GM23338 (cell line): Measurements from ENCODE around the gene ENTREP3. TPM values are rescaled to one million over a fixed set of nuclear protein-coding genes. Genes with fewer than 3 reads are reported as not detected.

ENCODE experiments used
- ATAC-seq: fragments of 200-7000 bp; cut with Tn5 transposase; 3 replicates; pipeline ENCODE4 v1.9.1; 2020
- DNase-seq: peaks from one replicate; pipeline ENCODE4 v3.0.0-alpha.2; 2015; ENCODE audit warnings: low spot score
- H2AFZ ChIP-seq: fragments of 200-600 bp; sonication (generic); 2 replicates; pipeline ENCODE4 v1.8.0; 2016; ENCODE audit warnings: antibody characterized with exemption, mild to moderate bottlenecking, moderate library complexity
- H3F3A ChIP-seq: fragments of 200-600 bp; sonication (generic); replicated peaks from 2 replicates; pipeline ENCODE4 v1.8.0; 2017; ENCODE audit warnings: antibody characterized with exemption, mixed run types, low read depth
- H3K27ac ChIP-seq: fragments of 200-600 bp; sonication (generic); 2 replicates; pipeline ENCODE4 v1.6.1; 2016; ENCODE audit warnings: low read depth
- H3K27me3 ChIP-seq: fragments of 200-600 bp; sonication (generic); 2 replicates; pipeline ENCODE4 v1.8.0; 2016; ENCODE audit warnings: mild to moderate bottlenecking, mixed run types, moderate library complexity; ENCODE audit not compliant: insufficient read depth
- H3K36me3 ChIP-seq: fragments of 200-600 bp; sonication (generic); 2 replicates; pipeline ENCODE4 v1.8.0; 2016; ENCODE audit warnings: mild to moderate bottlenecking; ENCODE audit not compliant: insufficient read depth
- H3K4me1 ChIP-seq: fragments of 200-600 bp; sonication (generic); 2 replicates; pipeline ENCODE4 v1.8.0; 2016; ENCODE audit warnings: mild to moderate bottlenecking, moderate library complexity; ENCODE audit not compliant: insufficient read depth
- H3K4me2 ChIP-seq: fragments of 200-600 bp; sonication (generic); 2 replicates; pipeline ENCODE4 v1.7.1; 2017; ENCODE audit warnings: mixed run types
- H3K4me3 ChIP-seq: fragments of 200-600 bp; sonication (generic); 2 replicates; pipeline ENCODE4 v1.6.1; 2016; ENCODE audit warnings: mixed run types
- H3K79me2 ChIP-seq: fragments of 200-600 bp; sonication (generic); replicated peaks from 2 replicates; pipeline ENCODE4 v1.8.0; 2017; ENCODE audit warnings: mild to moderate bottlenecking; ENCODE audit not compliant: insufficient read depth
- H3K9me2 ChIP-seq: fragments of 200-600 bp; sonication (generic); 2 replicates; pipeline ENCODE4 v1.8.0; 2017; ENCODE audit not compliant: insufficient read depth
- H4K20me1 ChIP-seq: fragments of 200-600 bp; sonication (generic); replicated peaks from 2 replicates; pipeline ENCODE4 v1.8.0; 2017; ENCODE audit warnings: mild to moderate bottlenecking; ENCODE audit not compliant: insufficient read depth
- H3K27ac Mint-ChIP-seq: 2 replicates; pipeline ENCODE4 v1.8.0; 2020; ENCODE audit warnings: inconsistent platforms, mild to moderate bottlenecking, moderate library complexity, mixed read lengths
- H3K27me3 Mint-ChIP-seq: 3 replicates; pipeline ENCODE4 v1.8.0; 2022; ENCODE audit warnings: low read depth, mild to moderate bottlenecking, moderate library complexity, mixed read lengths, inconsistent platforms; ENCODE audit not compliant: insufficient read depth, poor library complexity
- H3K36me3 Mint-ChIP-seq: 3 replicates; pipeline ENCODE4 v1.8.0; 2021; ENCODE audit warnings: low read depth, mild to moderate bottlenecking, inconsistent platforms, moderate library complexity, mixed read lengths
- H3K4me1 Mint-ChIP-seq: 3 replicates; pipeline ENCODE4 v1.8.0; 2020; ENCODE audit warnings: mild to moderate bottlenecking, inconsistent platforms, mixed read lengths
- H3K4me3 Mint-ChIP-seq: 3 replicates; pipeline ENCODE4 v1.8.0; 2021; ENCODE audit warnings: moderate library complexity, mild to moderate bottlenecking, inconsistent platforms, mixed read lengths
- H3K9me3 Mint-ChIP-seq: 3 replicates; pipeline ENCODE4 v1.8.0; 2020; ENCODE audit warnings: moderate library complexity, mild to moderate bottlenecking, inconsistent platforms, mixed read lengths
- CREB1 ChIP-seq: fragments of 250-450 bp; sonication (Bioruptor Pico); IDR thresholded peaks from 2 replicates; pipeline ENCODE4 v1.5.0; 2020; ENCODE audit warnings: low read depth, mild to moderate bottlenecking, moderate library complexity
- EZH2 ChIP-seq: fragments of 200-600 bp; sonication (generic); IDR thresholded peaks from one replicate; pipeline ENCODE4 v1.8.0; 2017; ENCODE audit warnings: antibody characterized with exemption, mild to moderate bottlenecking, low read depth; ENCODE audit not compliant: unreplicated experiment
- EZH2phosphoT487 ChIP-seq: fragments of 200-600 bp; sonication (generic); IDR thresholded peaks from one replicate; pipeline ENCODE4 v1.8.1; 2018; ENCODE audit warnings: antibody characterized with exemption; ENCODE audit not compliant: unreplicated experiment
- NANOG ChIP-seq: IDR thresholded peaks from 2 replicates; pipeline ENCODE4 v1.6.1; 2016; ENCODE audit warnings: antibody characterized with exemption, borderline replicate concordance
- POLR2AphosphoS5 ChIP-seq: IDR thresholded peaks from 2 replicates; pipeline ENCODE4 v1.6.1; 2016; ENCODE audit warnings: antibody characterized with exemption, low read depth
- ZNF114 ChIP-seq: fragments of 250-450 bp; sonication (Bioruptor Pico); IDR thresholded peaks from 2 replicates; pipeline ENCODE4 v1.5.0; 2020; ENCODE audit warnings: mild to moderate bottlenecking, moderate library complexity
- ZNF331 ChIP-seq: fragments of 250-450 bp; sonication (Bioruptor Pico); IDR thresholded peaks from 2 replicates; pipeline ENCODE4 v1.5.0; 2020; ENCODE audit warnings: low read depth, mild to moderate bottlenecking, moderate library complexity
- polyA plus RNA-seq: library from polyadenylated mRNA; unstranded; fragments of >200 nt; fragmentation: Nextera tagmentation; extraction: Ambion mirVana; gene quantifications from 2 replicates; pipeline ENCODE4 v1.2.1, GENCODE V29; 2016
- total RNA-seq: library from RNA; depleted of rRNA; stranded (reverse); fragments of >200 nt; shearing (Covaris generic); gene quantifications from 2 replicates; pipeline ENCODE4 v1.2.3, GENCODE V29; 2014
- TF ChIP-seq, protein P1 (sequence below), 2 experiments: fragments of 200-600 bp in 1 of 2; sonication (generic) in 1 of 2; conservative IDR thresholded peaks; 2 replicates each; pipeline versions ENCODE4 v1.5.1 to v1.6.1; 2016 to 2017; ENCODE audit warnings: antibody characterized with exemption in 2 of 2, low read depth in 2 of 2, mild to moderate bottlenecking in 2 of 2, moderate library complexity in 1 of 2
- TF ChIP-seq, protein P2 (sequence below): fragments of 250-450 bp; sonication (Bioruptor Pico); IDR thresholded peaks from 2 replicates; pipeline ENCODE4 v1.5.0; 2020; ENCODE audit warnings: mild to moderate bottlenecking, moderate library complexity
- TF ChIP-seq, protein P3 (sequence below): IDR thresholded peaks from one replicate; pipeline ENCODE4 v1.6.1; 2018; ENCODE audit warnings: antibody characterized with exemption; ENCODE audit not compliant: unreplicated experiment

ENTREP3 gene
- total and polyA plus RNA-seq, 2 experiments from 2014 or later, result 18.6 to 46.3 TPM

GRCh38 chr1:155282488-155283091 is 27.3 kb upstream of the ENTREP3 start:
- TF ChIP-seq NANOG, result no peak
- no peak for TF ChIP-seq EZH2phosphoT487
- ATAC-seq, result no peak

DNA sequence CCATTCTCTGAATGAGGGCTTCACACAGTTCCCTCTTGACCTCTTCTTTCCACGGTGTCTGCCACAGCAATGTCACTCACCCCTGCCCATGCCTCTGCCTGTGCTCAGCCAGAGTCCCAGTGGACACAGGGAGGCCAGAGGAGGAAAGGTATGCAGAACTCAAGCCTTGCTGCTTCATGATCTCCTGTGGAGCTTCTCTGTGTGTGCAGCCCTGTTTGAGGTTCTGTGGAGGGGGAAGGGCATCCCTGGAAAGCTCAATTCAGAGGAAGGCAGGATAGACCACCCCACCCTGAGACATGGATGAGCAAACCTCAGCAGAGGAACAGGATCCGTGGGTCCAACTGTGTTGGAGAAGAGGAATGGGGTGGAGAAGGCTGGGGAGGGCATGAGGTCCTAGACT is 24.0 kb upstream of the ENTREP3 start:
- Histone ChIP-seq H3K79me2 (no peaks in the 10 kb centered on the region), H3K27me3 (no peaks in the 10 kb centered on the region), H4K20me1 (no peaks in the 10 kb centered on the region), H3K4me3 (no peak overlapping the region), H3K36me3 (no peaks in the 10 kb centered on the region), H3K4me2 (peak overlapping the region; percentile 61), H3K4me1 (peaks cover 24% of the 10 kb centered on the region), H3F3A (peaks cover 13% of the 10 kb centered on the region), H3K27ac (0 out of 2 replicates have a peak overlapping the region, but pooled peaks have one; percentile 17), H2AFZ (no peak overlapping the region), H3K9me2 (no peaks in the 10 kb centered on the region)
- DNase-seq (no peak), ATAC-seq (no peak)
- Mint-ChIP-seq H3K27ac (no peak overlapping the region), H3K4me1 (peaks cover 24% of the 10 kb centered on the region), H3K36me3 (peaks cover 3% of the 10 kb centered on the region; the same call in 2 of the 3 replicates), H3K27me3 (peaks cover 13% of the 10 kb centered on the region), H3K9me3 (peaks cover 4% of the 10 kb centered on the region; the same call in 1 of the 3 replicates), H3K4me3 (peak overlapping the region; percentile 23; the same call in 1 of the 3 replicates)
- TF ChIP-seq ZNF331 (CRISPR knock-in tag), result no peak
- TF ChIP-seq CREB1 (CRISPR knock-in tag), result no peak
- no peak for TF ChIP-seq NANOG
- no peak for TF ChIP-seq EZH2
- TF ChIP-seq, protein P1, sequence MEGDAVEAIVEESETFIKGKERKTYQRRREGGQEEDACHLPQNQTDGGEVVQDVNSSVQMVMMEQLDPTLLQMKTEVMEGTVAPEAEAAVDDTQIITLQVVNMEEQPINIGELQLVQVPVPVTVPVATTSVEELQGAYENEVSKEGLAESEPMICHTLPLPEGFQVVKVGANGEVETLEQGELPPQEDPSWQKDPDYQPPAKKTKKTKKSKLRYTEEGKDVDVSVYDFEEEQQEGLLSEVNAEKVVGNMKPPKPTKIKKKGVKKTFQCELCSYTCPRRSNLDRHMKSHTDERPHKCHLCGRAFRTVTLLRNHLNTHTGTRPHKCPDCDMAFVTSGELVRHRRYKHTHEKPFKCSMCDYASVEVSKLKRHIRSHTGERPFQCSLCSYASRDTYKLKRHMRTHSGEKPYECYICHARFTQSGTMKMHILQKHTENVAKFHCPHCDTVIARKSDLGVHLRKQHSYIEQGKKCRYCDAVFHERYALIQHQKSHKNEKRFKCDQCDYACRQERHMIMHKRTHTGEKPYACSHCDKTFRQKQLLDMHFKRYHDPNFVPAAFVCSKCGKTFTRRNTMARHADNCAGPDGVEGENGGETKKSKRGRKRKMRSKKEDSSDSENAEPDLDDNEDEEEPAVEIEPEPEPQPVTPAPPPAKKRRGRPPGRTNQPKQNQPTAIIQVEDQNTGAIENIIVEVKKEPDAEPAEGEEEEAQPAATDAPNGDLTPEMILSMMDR (conservative IDR thresholded peaks at IDR 0.05; ENCODE audit: low read depth in 2 of 2), result no peak
- no peak for TF ChIP-seq ZNF114 (CRISPR knock-in tag)
- TF ChIP-seq, protein P2, sequence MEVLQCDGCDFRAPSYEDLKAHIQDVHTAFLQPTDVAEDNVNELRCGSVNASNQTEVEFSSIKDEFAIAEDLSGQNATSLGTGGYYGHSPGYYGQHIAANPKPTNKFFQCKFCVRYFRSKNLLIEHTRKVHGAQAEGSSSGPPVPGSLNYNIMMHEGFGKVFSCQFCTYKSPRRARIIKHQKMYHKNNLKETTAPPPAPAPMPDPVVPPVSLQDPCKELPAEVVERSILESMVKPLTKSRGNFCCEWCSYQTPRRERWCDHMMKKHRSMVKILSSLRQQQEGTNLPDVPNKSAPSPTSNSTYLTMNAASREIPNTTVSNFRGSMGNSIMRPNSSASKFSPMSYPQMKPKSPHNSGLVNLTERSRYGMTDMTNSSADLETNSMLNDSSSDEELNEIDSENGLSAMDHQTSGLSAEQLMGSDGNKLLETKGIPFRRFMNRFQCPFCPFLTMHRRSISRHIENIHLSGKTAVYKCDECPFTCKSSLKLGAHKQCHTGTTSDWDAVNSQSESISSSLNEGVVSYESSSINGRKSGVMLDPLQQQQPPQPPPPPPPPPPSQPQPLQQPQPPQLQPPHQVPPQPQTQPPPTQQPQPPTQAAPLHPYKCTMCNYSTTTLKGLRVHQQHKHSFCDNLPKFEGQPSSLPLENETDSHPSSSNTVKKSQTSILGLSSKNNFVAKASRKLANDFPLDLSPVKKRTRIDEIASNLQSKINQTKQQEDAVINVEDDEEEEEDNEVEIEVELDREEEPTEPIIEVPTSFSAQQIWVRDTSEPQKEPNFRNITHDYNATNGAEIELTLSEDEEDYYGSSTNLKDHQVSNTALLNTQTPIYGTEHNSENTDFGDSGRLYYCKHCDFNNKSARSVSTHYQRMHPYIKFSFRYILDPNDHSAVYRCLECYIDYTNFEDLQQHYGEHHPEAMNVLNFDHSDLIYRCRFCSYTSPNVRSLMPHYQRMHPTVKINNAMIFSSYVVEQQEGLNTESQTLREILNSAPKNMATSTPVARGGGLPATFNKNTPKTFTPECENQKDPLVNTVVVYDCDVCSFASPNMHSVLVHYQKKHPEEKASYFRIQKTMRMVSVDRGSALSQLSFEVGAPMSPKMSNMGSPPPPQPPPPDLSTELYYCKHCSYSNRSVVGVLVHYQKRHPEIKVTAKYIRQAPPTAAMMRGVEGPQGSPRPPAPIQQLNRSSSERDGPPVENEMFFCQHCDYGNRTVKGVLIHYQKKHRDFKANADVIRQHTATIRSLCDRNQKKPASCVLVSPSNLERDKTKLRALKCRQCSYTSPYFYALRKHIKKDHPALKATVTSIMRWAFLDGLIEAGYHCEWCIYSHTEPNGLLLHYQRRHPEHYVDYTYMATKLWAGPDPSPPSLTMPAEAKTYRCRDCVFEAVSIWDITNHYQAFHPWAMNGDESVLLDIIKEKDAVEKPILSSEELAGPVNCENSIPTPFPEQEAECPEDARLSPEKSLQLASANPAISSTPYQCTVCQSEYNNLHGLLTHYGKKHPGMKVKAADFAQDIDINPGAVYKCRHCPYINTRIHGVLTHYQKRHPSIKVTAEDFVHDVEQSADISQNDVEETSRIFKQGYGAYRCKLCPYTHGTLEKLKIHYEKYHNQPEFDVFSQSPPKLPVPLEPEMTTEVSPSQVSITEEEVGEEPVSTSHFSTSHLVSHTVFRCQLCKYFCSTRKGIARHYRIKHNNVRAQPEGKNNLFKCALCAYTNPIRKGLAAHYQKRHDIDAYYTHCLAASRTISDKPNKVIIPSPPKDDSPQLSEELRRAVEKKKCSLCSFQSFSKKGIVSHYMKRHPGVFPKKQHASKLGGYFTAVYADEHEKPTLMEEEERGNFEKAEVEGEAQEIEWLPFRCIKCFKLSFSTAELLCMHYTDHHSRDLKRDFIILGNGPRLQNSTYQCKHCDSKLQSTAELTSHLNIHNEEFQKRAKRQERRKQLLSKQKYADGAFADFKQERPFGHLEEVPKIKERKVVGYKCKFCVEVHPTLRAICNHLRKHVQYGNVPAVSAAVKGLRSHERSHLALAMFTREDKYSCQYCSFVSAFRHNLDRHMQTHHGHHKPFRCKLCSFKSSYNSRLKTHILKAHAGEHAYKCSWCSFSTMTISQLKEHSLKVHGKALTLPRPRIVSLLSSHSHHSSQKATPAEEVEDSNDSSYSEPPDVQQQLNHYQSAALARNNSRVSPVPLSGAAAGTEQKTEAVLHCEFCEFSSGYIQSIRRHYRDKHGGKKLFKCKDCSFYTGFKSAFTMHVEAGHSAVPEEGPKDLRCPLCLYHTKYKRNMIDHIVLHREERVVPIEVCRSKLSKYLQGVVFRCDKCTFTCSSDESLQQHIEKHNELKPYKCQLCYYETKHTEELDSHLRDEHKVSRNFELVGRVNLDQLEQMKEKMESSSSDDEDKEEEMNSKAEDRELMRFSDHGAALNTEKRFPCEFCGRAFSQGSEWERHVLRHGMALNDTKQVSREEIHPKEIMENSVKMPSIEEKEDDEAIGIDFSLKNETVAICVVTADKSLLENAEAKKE (CRISPR knock-in tag), result no peak
- TF ChIP-seq, protein P3, sequence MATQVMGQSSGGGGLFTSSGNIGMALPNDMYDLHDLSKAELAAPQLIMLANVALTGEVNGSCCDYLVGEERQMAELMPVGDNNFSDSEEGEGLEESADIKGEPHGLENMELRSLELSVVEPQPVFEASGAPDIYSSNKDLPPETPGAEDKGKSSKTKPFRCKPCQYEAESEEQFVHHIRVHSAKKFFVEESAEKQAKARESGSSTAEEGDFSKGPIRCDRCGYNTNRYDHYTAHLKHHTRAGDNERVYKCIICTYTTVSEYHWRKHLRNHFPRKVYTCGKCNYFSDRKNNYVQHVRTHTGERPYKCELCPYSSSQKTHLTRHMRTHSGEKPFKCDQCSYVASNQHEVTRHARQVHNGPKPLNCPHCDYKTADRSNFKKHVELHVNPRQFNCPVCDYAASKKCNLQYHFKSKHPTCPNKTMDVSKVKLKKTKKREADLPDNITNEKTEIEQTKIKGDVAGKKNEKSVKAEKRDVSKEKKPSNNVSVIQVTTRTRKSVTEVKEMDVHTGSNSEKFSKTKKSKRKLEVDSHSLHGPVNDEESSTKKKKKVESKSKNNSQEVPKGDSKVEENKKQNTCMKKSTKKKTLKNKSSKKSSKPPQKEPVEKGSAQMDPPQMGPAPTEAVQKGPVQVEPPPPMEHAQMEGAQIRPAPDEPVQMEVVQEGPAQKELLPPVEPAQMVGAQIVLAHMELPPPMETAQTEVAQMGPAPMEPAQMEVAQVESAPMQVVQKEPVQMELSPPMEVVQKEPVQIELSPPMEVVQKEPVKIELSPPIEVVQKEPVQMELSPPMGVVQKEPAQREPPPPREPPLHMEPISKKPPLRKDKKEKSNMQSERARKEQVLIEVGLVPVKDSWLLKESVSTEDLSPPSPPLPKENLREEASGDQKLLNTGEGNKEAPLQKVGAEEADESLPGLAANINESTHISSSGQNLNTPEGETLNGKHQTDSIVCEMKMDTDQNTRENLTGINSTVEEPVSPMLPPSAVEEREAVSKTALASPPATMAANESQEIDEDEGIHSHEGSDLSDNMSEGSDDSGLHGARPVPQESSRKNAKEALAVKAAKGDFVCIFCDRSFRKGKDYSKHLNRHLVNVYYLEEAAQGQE, result no peak
- no peak for TF ChIP-seq POLR2AphosphoS5

More at GRCh38 chr1:155282488-155283091, 27.3 kb upstream of the ENTREP3 start:
- Mint-ChIP-seq H3K36me3 (peaks cover 3% of the 10 kb centered on the region; the same call in 2 of the 3 replicates), H3K27me3 (peaks cover 11% of the 10 kb centered on the region), H3K4me1 (peaks cover 12% of the 10 kb centered on the region), H3K27ac (no peak overlapping the region), H3K4me3 (no peak overlapping the region), H3K9me3 (peaks cover 4% of the 10 kb centered on the region; the same call in 1 of the 3 replicates)
- Histone ChIP-seq H3K36me3 (no peaks in the 10 kb centered on the region), H3K4me1 (peaks cover 16% of the 10 kb centered on the region), H3K4me2 (no peak overlapping the region), H3F3A (peaks cover 11% of the 10 kb centered on the region), H2AFZ (no peak overlapping the region), H3K9me2 (no peaks in the 10 kb centered on the region), H3K79me2 (no peaks in the 10 kb centered on the region), H3K4me3 (no peak overlapping the region), H4K20me1 (no peaks in the 10 kb centered on the region), H3K27ac (no peak overlapping the region), H3K27me3 (no peaks in the 10 kb centered on the region)
- no peak for DNase-seq
